ENCODE results near the gene TNFRSF14. TPM values are rescaled to one million over a fixed set of nuclear protein-coding genes. Genes with fewer than 3 reads are reported as not detected.

Gene TNFRSF14
- total RNA-seq, 4 donors from 2014 or later = 64.9 to 105 (median 91.1) TPM

GRCh38 chr1:2532485-2533160, 23.5 kb upstream of the TNFRSF14 start:
- Histone ChIP-seq H3K4me3 (no peak overlapping the region), H3K9me3 (no peaks in the 10 kb centered on the region), H3K4me1 (peaks cover 0 to 47% (median 12%) of the 10 kb centered on the region in 4 donors), H3K36me3 (no peaks in the 10 kb centered on the region), H3K27me3 (peaks cover 2 to 91% of the 10 kb centered on the region in 2 donors), H3K27ac (no peak overlapping the region)
- no peak for DNase-seq (ENCODE audit: low spot score in 2 of 2)
- TF ChIP-seq POLR2A (IDR thresholded peaks at IDR 0.05) = no peak
- TF ChIP-seq CTCF (IDR thresholded peaks at IDR 0.05) = no peak
- no peak for TF ChIP-seq EP300 (IDR thresholded peaks at IDR 0.05)
- 43 to 57% methylated on average over 8 to 20 of the region's 23 CpGs for WGBS, 2 donors

GRCh38 chr1:2533365-2533764, 22.8 kb upstream of the TNFRSF14 start:
- TF ChIP-seq EP300 (IDR thresholded peaks at IDR 0.05) (no peak), POLR2A (IDR thresholded peaks at IDR 0.05) (no peak), CTCF (IDR thresholded peaks at IDR 0.05) (no peak)
- H3K4me3 ChIP-seq = no peak overlapping the region
- DNase-seq (ENCODE audit: low spot score in 2 of 2) = no peak
- no peaks in the 10 kb centered on the region for H3K36me3 ChIP-seq
- H3K4me1 ChIP-seq = peaks cover 0 to 41% (median 11%) of the 10 kb centered on the region in 4 donors
- 65 to 81% methylated on average over 8 to 11 of the region's 11 CpGs for WGBS, 2 donors
- no peaks in the 10 kb centered on the region for H3K9me3 ChIP-seq
- H3K27me3 ChIP-seq = peaks cover 2 to 89% of the 10 kb centered on the region in 2 donors
- H3K27ac ChIP-seq = no peak overlapping the region

GRCh38 chr1:2534315-2534686, 21.9 kb upstream of the TNFRSF14 start:
- DNase-seq (ENCODE audit: low spot score in 2 of 2) = no peak
- TF ChIP-seq CTCF (IDR thresholded peaks at IDR 0.05) (no peak), EP300 (IDR thresholded peaks at IDR 0.05) (no peak), POLR2A (IDR thresholded peaks at IDR 0.05) (no peak)
- Histone ChIP-seq H3K36me3 (no peaks in the 10 kb centered on the region), H3K9me3 (no peaks in the 10 kb centered on the region), H3K4me1 (peaks cover 0 to 32% (median 7%) of the 10 kb centered on the region in 4 donors), H3K4me3 (no peak overlapping the region), H3K27me3 (peaks cover 2 to 90% of the 10 kb centered on the region in 2 donors), H3K27ac (no peak overlapping the region)
- WGBS, 2 donors = 42 to 49% methylated on average over 7 of the region's 7 CpGs

- WGBS, 2 donors = 62 to 64% methylated on average over 17 of the region's 18 CpGs
Observed at GRCh38 chr1:2534687-2535441, 21.3 kb upstream of the TNFRSF14 start.

More at GRCh38 chr1:2534687-2535441, 21.3 kb upstream of the TNFRSF14 start:
- Histone ChIP-seq H3K36me3 (no peaks in the 10 kb centered on the region), H3K4me1 (peaks cover 0 to 29% (median 6%) of the 10 kb centered on the region in 4 donors), H3K27me3 (peaks cover 2 to 93% of the 10 kb centered on the region in 2 donors), H3K9me3 (no peaks in the 10 kb centered on the region), H3K27ac (no peak overlapping the region), H3K4me3 (no peak overlapping the region)
- DNase-seq (ENCODE audit: low spot score in 2 of 2) = no peak
- TF ChIP-seq EP300 (IDR thresholded peaks at IDR 0.05) (no peak), CTCF (IDR thresholded peaks at IDR 0.05) (no peak), POLR2A (IDR thresholded peaks at IDR 0.05) (no peak)
